IPS-18a (cell line): Measurements from ENCODE around the gene SVIL.
"Not testable (repeated sequence)": the region's sequence is repeated elsewhere in the genome, so short reads cannot be mapped to it uniquely, and the experiment has no call there.

ENCODE experiments used
- H3K27ac ChIP-seq: one replicate; pipeline ENCODE4 v1.5.1; 2013; ENCODE audit warnings: low read length
- H3K27me3 ChIP-seq: one replicate; pipeline ENCODE4 v1.6.1; 2013; ENCODE audit warnings: mild to moderate bottlenecking, low read length; ENCODE audit not compliant: control insufficient read depth, insufficient read depth
- H3K36me3 ChIP-seq: one replicate; pipeline ENCODE4 v1.6.1; 2013; ENCODE audit warnings: low read depth, low read length; ENCODE audit not compliant: control insufficient read depth
- H3K4me1 ChIP-seq: one replicate; pipeline ENCODE4 v1.6.1; 2013; ENCODE audit warnings: low read depth, low read length; ENCODE audit not compliant: control insufficient read depth
- H3K4me3 ChIP-seq: one replicate; pipeline ENCODE4 v1.5.1; 2013; ENCODE audit warnings: low read length
- H3K9ac ChIP-seq: one replicate; pipeline ENCODE4 v1.6.1; 2013; ENCODE audit warnings: mild to moderate bottlenecking, low read length, moderate library complexity
- H3K9me3 ChIP-seq: one replicate; pipeline ENCODE4 v1.6.1; 2013; ENCODE audit warnings: low read depth, low read length; ENCODE audit not compliant: control insufficient read depth

SVIL gene

DNA sequence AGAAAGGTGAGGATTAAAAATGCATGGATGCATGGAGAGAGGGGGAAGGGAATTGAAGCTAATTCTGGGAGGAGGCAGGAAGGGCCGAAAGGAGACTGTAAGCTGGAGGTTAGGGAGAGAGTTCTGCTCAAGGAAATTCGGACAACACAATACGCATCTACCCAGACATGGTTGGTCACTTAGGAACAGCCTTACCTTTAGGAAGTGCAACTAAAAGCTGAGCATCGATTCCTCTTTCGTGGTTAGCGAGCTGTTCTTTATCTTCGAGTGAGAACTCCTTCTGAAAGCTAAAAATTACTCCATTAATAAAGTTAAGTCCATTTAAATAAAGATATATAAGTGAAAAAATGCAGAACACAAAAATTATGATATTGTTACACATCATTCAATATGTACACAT lies 71.8 kb downstream of the SVIL start:
- H3K27ac ChIP-seq, H3K4me1 ChIP-seq, H3K9ac ChIP-seq, H3K27me3 ChIP-seq, H3K9me3 ChIP-seq, H3K36me3 ChIP-seq, H3K4me3 ChIP-seq: not testable (repeated sequence)

DNA sequence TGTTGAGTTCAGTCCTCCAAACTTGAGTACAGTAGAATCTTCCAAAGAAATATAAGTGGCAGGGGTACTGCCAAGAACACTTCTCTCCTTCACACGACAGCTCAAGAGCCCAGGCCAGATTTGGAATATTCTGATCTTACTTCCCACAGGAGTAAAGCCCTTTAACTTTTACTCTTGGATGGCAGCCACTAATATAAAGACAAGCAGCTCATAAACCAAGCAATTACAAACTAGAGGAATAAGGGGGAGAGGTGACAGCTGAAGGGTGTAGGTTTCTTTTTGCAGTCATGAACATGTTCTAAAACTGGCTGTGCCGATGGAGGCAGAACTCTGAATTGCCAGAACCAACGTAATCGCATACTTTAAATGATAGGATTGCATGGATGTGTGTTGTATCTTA lies 74.8 kb downstream of the SVIL start:
- H3K9me3 ChIP-seq: no peaks in the 10 kb centered on the region
- H3K4me3 ChIP-seq: no peak overlapping the region
- H3K4me1 ChIP-seq: peaks cover 12% of the 10 kb centered on the region
- H3K9ac ChIP-seq: no peak overlapping the region
- H3K27me3 ChIP-seq: no peaks in the 10 kb centered on the region
- no peaks in the 10 kb centered on the region for H3K36me3 ChIP-seq
- no peak overlapping the region for H3K27ac ChIP-seq

DNA sequence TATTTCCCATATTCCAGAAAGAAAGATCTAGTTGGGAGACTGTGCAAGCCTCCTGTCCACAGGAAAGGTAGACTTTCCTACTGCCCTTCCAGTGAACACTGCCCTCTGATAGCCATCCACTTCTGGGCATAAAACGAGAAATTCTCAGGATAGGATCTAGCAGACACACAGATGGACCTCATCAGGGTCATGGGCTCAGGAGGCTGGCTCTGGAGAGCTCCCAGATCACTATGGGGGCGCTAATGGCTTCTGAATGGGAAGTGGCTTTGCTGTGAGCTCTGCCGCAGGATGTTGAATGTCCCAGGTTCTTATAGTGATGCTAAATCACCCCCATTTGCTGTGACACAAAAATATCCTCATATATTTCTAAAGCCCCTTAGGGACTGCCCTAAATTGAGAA lies 77.1 kb downstream of the SVIL start:
- no peak overlapping the region for H3K4me3 ChIP-seq
- no peak overlapping the region for H3K27ac ChIP-seq
- H3K9me3 ChIP-seq: no peaks in the 10 kb centered on the region
- H3K9ac ChIP-seq: no peak overlapping the region
- H3K4me1 ChIP-seq: peaks cover 12% of the 10 kb centered on the region
- no peaks in the 10 kb centered on the region for H3K27me3 ChIP-seq
- no peaks in the 10 kb centered on the region for H3K36me3 ChIP-seq

DNA sequence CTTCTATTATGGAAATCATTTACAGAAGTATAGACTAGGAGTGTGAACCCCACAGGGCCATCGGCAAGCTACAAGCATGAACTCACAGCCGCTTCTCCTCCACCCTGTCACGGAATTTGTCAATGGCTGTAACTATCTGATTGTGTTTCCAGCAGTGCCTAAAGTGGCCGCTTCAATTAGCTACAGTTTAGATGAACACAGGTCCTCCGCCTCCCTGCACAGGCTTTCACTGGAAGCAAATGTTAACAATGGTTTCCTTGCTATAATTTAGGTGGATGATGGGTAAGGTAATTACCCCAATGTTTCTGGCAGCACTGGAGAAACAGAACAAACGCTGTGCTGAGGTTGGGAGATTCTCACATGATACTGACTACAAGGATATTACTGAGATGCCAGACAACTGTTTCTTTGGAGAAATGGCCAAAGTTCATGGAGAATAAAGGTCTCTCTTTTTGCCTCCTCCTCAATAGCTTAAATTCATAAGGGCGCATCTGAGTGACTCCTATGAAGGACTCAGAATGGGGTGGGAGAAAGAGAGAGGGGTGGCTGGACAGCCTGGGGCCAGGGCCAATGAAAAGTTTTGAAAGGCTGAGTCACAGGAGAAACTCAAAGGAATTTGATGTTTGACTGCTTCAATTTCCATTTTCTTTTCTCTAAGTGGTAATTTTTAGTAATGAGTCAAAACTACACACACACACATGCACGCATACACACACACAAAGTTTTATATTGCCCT lies 78.9 kb downstream of the SVIL start:
- no peak overlapping the region for H3K27ac ChIP-seq
- H3K4me1 ChIP-seq: peaks cover 12% of the 10 kb centered on the region
- H3K9ac ChIP-seq: no peak overlapping the region
- no peak overlapping the region for H3K4me3 ChIP-seq
- H3K27me3 ChIP-seq: no peaks in the 10 kb centered on the region
- H3K9me3 ChIP-seq: no peaks in the 10 kb centered on the region
- H3K36me3 ChIP-seq: peaks cover 1% of the 10 kb centered on the region

DNA sequence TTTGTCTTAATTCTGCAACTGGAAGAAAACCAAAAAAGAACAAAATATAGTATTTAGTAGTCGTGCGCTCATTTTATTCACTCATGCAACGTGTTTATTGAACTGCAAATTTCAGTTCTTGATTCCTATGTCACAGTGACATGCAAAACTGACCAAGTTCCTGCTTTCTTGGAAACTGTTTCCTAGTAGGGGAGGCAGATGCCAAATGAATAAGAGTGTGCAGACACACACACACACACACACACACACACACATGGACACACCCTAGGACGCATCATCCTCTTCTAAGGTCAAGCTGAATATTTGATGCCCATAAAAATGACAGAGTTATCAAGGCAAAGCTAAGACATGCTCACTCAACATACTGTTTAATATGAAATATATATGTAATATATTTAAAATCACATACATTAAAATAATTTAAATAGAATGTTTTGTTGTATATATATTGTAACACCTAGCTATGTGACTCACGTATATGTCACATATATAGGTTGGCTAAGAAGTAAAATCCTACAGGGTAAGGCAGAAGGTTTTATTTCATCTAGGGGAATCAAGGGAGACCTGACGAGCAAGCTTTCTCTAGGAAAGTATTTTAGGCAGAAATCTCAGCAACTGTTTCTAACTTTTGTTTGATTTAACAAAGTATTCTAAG lies 79.6 kb downstream of the SVIL start:
- Histone ChIP-seq H3K9ac (no peak overlapping the region), H3K9me3 (no peaks in the 10 kb centered on the region), H3K27me3 (no peaks in the 10 kb centered on the region), H3K4me1 (peaks cover 12% of the 10 kb centered on the region), H3K36me3 (peaks cover 4% of the 10 kb centered on the region), H3K27ac (no peak overlapping the region), H3K4me3 (no peak overlapping the region)

DNA sequence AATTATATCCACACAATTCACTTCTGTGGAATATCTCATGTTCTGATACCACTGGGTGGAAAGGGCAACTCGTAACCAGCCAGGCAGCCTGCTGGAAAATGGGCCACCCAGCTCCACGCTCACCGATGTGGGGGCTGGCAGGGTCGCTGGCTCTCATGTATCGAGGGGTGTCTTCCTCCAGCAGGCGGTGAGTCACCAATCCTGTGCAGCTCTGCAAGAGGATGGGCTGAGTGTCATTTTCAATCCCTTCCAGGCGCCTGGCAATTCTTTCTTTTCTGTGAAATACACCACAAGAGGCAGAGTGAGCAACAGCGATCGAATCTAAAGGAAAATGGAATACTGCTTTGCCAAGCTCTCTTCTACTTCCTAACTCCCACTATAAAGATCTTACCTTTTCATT lies 80.1 kb downstream of the SVIL start:
- H3K36me3 ChIP-seq: peaks cover 4% of the 10 kb centered on the region
- H3K9me3 ChIP-seq: no peaks in the 10 kb centered on the region
- H3K9ac ChIP-seq: no peak overlapping the region
- H3K4me1 ChIP-seq: peaks cover 12% of the 10 kb centered on the region
- no peak overlapping the region for H3K4me3 ChIP-seq
- no peaks in the 10 kb centered on the region for H3K27me3 ChIP-seq
- H3K27ac ChIP-seq: no peak overlapping the region

DNA sequence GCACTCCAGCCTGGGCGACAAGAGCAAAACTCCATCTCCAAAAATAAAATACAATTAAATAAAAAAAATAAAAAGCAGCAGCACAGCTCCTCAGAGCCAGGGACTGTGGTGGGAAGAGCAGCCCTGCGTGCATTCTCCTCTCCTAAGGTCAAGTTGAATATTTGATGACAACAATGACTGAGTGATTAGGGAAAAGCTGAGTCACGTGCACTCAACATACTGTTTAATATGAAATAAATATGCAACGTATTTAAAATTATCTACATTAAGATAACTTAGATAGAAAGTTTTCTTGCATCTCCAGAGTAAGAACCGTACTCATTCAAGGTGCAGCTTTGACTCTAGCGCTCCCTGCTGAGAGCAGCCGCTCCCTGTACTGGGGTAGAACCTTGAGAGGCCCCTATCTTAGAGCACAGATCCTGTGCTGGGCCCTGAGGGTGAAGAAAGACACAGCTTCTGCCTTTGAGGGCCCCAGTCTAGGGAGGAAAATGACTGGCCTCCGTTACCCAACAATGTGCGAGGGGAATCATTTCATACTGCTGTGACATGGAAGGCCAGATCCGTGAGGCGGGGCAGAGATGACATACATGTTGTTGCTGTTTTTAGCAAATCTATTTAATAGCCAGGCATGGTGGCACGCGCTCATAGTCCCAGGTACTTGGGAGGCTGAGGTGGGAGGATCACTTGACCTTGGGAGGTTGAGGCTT lies 81.1 kb downstream of the SVIL start:
- Histone ChIP-seq H3K9ac (no peak overlapping the region), H3K4me1 (peaks cover 12% of the 10 kb centered on the region), H3K36me3 (peaks cover 4% of the 10 kb centered on the region), H3K9me3 (no peaks in the 10 kb centered on the region), H3K27ac (no peak overlapping the region), H3K4me3 (no peak overlapping the region), H3K27me3 (no peaks in the 10 kb centered on the region)

DNA sequence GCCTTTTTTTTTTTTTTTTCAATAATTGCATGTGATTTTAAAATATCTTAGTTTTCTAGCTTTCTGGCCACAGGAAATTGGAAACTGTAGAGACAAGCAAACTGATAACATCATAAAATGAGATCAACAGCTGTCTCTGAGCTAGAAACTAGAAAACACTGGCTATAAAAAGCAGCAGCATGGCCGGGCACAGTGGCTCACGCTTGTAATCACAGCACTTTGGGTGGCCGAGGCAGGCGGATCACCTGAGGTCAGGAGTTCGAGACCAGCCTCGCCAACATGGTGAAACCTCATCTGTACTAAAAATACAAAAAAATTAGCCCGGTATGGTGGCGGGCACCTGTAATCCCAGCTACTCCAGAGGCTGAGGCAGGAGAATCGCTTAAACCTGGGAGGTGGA lies 81.7 kb downstream of the SVIL start:
- not testable (repeated sequence) for H3K27me3 ChIP-seq, H3K36me3 ChIP-seq, H3K27ac ChIP-seq, H3K4me3 ChIP-seq, H3K9me3 ChIP-seq, H3K9ac ChIP-seq
- H3K4me1 ChIP-seq: peaks cover 12% of the 10 kb centered on the region

DNA sequence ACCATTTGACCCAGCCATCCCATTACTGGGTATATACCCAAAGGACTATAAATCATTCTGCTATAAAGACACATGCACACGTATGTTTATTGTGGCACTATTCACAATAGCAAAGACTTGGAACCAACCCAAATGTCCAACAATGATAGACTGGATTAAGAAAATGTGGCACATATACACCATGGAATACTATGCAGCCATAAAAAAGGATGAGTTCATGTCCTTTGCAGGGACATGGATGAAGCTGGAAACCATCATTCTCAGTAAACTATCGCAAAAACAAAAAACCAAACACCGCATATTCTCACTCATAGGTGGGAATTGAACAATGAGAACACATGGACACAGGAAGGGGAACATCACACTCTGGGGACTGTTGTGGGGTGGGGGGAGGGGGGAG lies 85.3 kb downstream of the SVIL start:
- H3K27me3 ChIP-seq, H3K4me3 ChIP-seq, H3K4me1 ChIP-seq, H3K9me3 ChIP-seq, H3K27ac ChIP-seq, H3K36me3 ChIP-seq, H3K9ac ChIP-seq: not testable (repeated sequence)

DNA sequence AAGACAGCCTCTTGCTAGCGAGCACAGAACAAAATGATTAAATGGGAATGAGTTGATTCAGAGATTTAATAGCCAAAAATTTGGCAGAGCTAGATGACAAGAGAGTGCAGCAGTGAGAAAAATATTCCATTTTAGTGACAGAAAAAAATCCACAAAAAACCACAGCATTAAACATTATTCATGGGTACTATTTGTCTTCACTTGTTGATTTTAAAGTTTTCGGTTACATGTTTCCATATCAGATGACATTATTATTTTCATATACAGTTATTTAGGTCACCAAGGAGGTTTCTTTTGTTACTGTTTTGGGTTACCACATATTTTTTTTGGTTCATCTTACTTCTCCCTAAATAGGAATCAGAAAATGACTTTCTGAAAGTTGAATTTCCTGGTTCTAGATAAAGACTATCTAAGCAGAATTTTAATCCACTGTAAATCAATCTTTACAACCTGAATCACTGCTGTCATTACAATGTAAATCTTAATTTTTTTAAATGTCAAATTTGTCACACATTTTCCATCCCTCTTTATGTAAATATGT lies 87.9 kb downstream of the SVIL start:
- Histone ChIP-seq H3K27ac (no peak overlapping the region), H3K4me3 (no peak overlapping the region), H3K4me1 (peaks cover 4% of the 10 kb centered on the region), H3K27me3 (no peaks in the 10 kb centered on the region), H3K9ac (no peak overlapping the region), H3K36me3 (peaks cover 4% of the 10 kb centered on the region), H3K9me3 (no peaks in the 10 kb centered on the region)

DNA sequence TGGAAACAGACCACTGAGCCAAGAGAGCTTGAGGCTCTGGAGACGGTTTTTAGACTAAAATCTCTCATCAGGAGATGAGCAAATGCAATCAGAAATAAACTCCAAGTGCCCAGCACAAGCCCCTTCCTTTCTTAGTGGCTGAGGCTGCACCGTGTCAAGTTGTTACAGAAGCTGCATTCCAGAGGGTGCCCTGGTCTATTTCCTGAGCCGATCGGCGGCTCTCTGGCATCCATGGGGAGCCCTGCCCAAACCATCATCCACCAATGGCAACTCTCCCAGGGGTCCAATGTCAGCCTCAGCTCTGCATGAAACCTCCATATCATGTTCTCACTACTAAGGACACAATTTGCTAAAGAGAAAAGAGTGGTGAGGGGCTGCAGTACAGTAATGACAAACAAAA lies 89.6 kb downstream of the SVIL start:
- H3K9ac ChIP-seq: no peak overlapping the region
- H3K27me3 ChIP-seq: no peaks in the 10 kb centered on the region
- H3K27ac ChIP-seq: no peak overlapping the region
- H3K9me3 ChIP-seq: no peaks in the 10 kb centered on the region
- no peaks in the 10 kb centered on the region for H3K36me3 ChIP-seq
- H3K4me1 ChIP-seq: peaks cover 10% of the 10 kb centered on the region
- H3K4me3 ChIP-seq: no peak overlapping the region
